NCI-H2227 (cell line): Measurements from ENCODE around the gene GSTA2.
A peak's percentile ranks its signal among the peaks of the same experiment; 100 is the strongest.
"Not testable (repeated sequence)": the region's sequence is repeated elsewhere in the genome, so short reads cannot be mapped to it uniquely, and the experiment has no call there.

Experiments used
- DNase-seq: peaks from one replicate; lab custom pipeline; 2025; ENCODE audit not compliant: unreplicated experiment; lab: John Stamatoyannopoulos, UW

Gene GSTA2

GRCh38 chr6:52763322-52763916, at the start of gene GSTA2:
TSS of gene GSTA2 (minus strand) at chr6:52763475. CDS start at chr6:52757947, 5,528 bp downstream.
- not testable (repeated sequence) for DNase-seq

- not testable (repeated sequence) for DNase-seq
Measured at GRCh38 chr6:52809777-52810176, 46.5 kb upstream of the GSTA2 start.

- no peak for DNase-seq
Measured at GRCh38 chr6:52808660-52809059, 45.4 kb upstream of the GSTA2 start.

GRCh38 chr6:52803668-52804255, 40.5 kb upstream of the GSTA2 start, which contains the start of gene GSTA1:
TSS of gene GSTA1 (minus strand) at chr6:52803816. CDS start at chr6:52799267, 4,549 bp downstream.
- DNase-seq = not testable (repeated sequence)

- DNase-seq = no peak
Measured at GRCh38 chr6:52802806-52803205, 39.5 kb upstream of the GSTA2 start.

- no peak for DNase-seq
Measured at GRCh38 chr6:52801188-52801841, 38.0 kb upstream of the GSTA2 start.

GRCh38 chr6:52799272-52799671, 36.0 kb upstream of the GSTA2 start:
- DNase-seq = not testable (repeated sequence)

GRCh38 chr6:52794366-52794765, 31.1 kb upstream of the GSTA2 start:
- not testable (repeated sequence) for DNase-seq

GRCh38 chr6:52790861-52791260, 27.6 kb upstream of the GSTA2 start:
- DNase-seq = no peak

- DNase-seq = not testable (repeated sequence)
Measured at GRCh38 chr6:52789658-52790057, 26.4 kb upstream of the GSTA2 start.

- peak; percentile 1 for DNase-seq
Measured at GRCh38 chr6:52788478-52788877, 25.2 kb upstream of the GSTA2 start.

- no peak for DNase-seq
Measured at GRCh38 chr6:52787917-52788316, 24.6 kb upstream of the GSTA2 start.

GRCh38 chr6:52786249-52786956, 23.1 kb upstream of the GSTA2 start:
- DNase-seq = no peak

- DNase-seq = not testable (repeated sequence)
Measured at GRCh38 chr6:52782696-52783274, 19.5 kb upstream of the GSTA2 start.

GRCh38 chr6:52782209-52782608, 18.9 kb upstream of the GSTA2 start:
- DNase-seq = not testable (repeated sequence)

- no peak for DNase-seq
Measured at GRCh38 chr6:52779237-52779636, 16.0 kb upstream of the GSTA2 start.

GRCh38 chr6:52776711-52777351, 13.6 kb upstream of the GSTA2 start:
- DNase-seq = not testable (repeated sequence)

GRCh38 chr6:52769399-52769798, 6.1 kb upstream of the GSTA2 start:
- not testable (repeated sequence) for DNase-seq

GRCh38 chr6:52767658-52768057, 4.4 kb upstream of the GSTA2 start:
- DNase-seq = not testable (repeated sequence)

- DNase-seq = not testable (repeated sequence)
Measured at GRCh38 chr6:52761673-52762491, 1.4 kb downstream of the GSTA2 start.
